Measurements from ENCODE around the gene CPAMD8. TPM values are rescaled to one million over a fixed set of nuclear protein-coding genes. Genes with fewer than 3 reads are reported as not detected.

Gene CPAMD8
- total and polyA plus RNA-seq, 9 of the 15 experiments (the other 6 are each of a cell fraction or from before 2014, with no cell fraction given), result 0.20 to 2.1 (median 1.3) TPM

DNA sequence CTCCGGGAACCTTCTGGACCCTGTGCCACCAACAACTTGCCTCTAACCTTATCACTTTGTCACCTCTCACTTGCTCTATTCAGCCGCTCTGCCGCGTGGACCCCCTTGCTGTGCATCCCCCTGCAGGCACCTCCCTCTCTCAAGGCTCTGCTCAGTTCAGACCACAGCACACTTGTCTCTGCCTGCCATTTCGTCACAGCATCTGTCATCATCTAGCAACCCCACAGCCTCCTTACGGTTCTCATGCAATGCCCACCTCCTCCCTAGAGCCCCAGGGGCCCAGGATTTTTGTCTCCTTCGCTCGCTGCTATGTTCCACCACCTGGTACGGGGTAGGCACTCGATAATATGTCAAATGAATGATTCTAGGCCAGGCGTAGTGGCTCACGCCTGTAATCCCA is 43.8 kb upstream of the CPAMD8 start:
- H3K9me3 ChIP-seq (replicated peaks; ENCODE audit: control insufficient read depth, insufficient read depth, low read depth, low read length), result no peaks in the 10 kb centered on the region
- CTCF ChIA-PET (ENCODE audit: low intra/inter-chr PET ratio), result interaction anchor here (0.7 kb wide), 1 partner anchor 212 kb away, joined by 3 read pairs; no protein-coding TSS in a partner anchor
- ATAC-seq (no peak), DNase-seq (ENCODE audit: extremely low read depth in 1 of 4, low spot score in 3 of 4) (no peak), FAIRE-seq (no peak)
- POLR2A ChIA-PET, result no interaction called here
- peaks cover 74% of the 10 kb centered on the region for H3K36me3 ChIP-seq (ENCODE audit: control insufficient read depth, insufficient read depth, low read length)
- peak overlapping the region in 1 of 2 experiments; percentile 56; a peak in 2 of 4 replicates for H3K9ac ChIP-seq (ENCODE audit: insufficient read depth in 1 of 2, low read depth in 2 of 2, low read length in 2 of 2)
- no TSS peak for BruUV-seq (replicated peaks)
- H2AFZ ChIP-seq (ENCODE audit: low read depth, low read length), result no peak overlapping the region
- in situ Hi-C loops (cut with MboI) (loop anchor here (5.0 kb wide), 1 partner anchor 217 kb away; no protein-coding TSS in a partner anchor), intact Hi-C loops (cut with micrococcal nuclease) (loop anchor here (10.0 kb wide), 1 partner anchor 134 kb away; no protein-coding TSS in a partner anchor)
- H3K9me1 ChIP-seq (ENCODE audit: control insufficient read depth, insufficient read depth, low read length), result peaks cover 3% of the 10 kb centered on the region
- no peak overlapping the region for H3K4me2 ChIP-seq (ENCODE audit: insufficient read depth, low read length)
- 0 out of 2 replicates have a peak, but pooled peaks cover 5% of the 10 kb centered on the region for H4K20me1 ChIP-seq (replicated peaks; ENCODE audit: control insufficient read depth, insufficient read depth, low read length)
- H3K79me2 ChIP-seq (ENCODE audit: control insufficient read depth, insufficient read depth, low read length), result peaks cover 71% of the 10 kb centered on the region
- TF ChIP-seq, protein P1, sequence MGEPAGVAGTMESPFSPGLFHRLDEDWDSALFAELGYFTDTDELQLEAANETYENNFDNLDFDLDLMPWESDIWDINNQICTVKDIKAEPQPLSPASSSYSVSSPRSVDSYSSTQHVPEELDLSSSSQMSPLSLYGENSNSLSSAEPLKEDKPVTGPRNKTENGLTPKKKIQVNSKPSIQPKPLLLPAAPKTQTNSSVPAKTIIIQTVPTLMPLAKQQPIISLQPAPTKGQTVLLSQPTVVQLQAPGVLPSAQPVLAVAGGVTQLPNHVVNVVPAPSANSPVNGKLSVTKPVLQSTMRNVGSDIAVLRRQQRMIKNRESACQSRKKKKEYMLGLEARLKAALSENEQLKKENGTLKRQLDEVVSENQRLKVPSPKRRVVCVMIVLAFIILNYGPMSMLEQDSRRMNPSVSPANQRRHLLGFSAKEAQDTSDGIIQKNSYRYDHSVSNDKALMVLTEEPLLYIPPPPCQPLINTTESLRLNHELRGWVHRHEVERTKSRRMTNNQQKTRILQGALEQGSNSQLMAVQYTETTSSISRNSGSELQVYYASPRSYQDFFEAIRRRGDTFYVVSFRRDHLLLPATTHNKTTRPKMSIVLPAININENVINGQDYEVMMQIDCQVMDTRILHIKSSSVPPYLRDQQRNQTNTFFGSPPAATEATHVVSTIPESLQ (CRISPR knock-in tag; IDR thresholded peaks at IDR 0.05), result no peak
- TF ChIP-seq POLR2A (conservative IDR thresholded peaks at IDR 0.05) (0 out of 2 replicates have a peak, but pooled peaks have one; percentile 43), ZNF583 (CRISPR knock-in tag; IDR thresholded peaks at IDR 0.05) (no peak)
- H3K4me1 ChIP-seq (replicated peaks in 1 of 2; ENCODE audit: control insufficient read depth in 2 of 2, insufficient read depth in 2 of 2, low read length in 2 of 2), result peaks cover 7 to 19% of the 10 kb centered on the region in 2 experiments; a peak in 4 of 5 replicates
- H3K27me3 ChIP-seq (ENCODE audit: control insufficient read depth in 2 of 2, insufficient read depth in 2 of 2, low read length in 2 of 2), result no peaks in the 10 kb centered on the region; a peak in 1 of 5 replicates
- no peak overlapping the region for H3K4me3 ChIP-seq
- no peak overlapping the region; the same call in 2 of the 3 replicates for H3K27ac ChIP-seq (ENCODE audit: extremely low read depth, low read depth, low read length)
- WGBS (ENCODE audit: insufficient coverage, low coverage, missing lambda C conversion rate), result 94% methylated on average over 11 of the region's 12 CpGs
